ENCODE results near the gene PACSIN1. TPM values are rescaled to one million over a fixed set of nuclear protein-coding genes. Genes with fewer than 3 reads are reported as not detected.

The PACSIN1 gene
- total and polyA plus RNA-seq, 2 experiments from 2014 or later: 0.05 to 0.37 TPM

DNA sequence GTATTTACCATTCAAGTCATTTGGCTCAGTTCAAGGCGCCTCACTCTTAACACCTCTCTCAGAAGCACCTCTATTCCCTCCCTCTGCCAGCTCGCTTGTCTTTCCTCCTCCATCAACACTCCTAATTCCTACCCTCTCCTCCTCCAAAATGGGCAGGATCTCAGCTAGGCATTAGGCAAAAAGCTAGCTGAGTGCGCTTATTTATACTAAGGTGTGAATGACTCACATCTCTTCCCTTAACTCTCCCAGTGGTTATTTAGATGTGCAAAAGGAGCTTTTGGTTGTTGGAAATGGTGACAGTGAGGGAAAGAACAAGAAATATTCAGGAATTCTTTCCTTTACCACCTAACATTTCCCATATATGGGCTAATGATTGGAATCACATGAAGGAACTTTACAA, 29.1 kb downstream of the PACSIN1 start:
- H4K20me1 ChIP-seq (ENCODE audit: insufficient read depth, poor library complexity, severe bottlenecking): no peaks in the 10 kb centered on the region

GRCh38 chr6:34496103-34496685, 30.3 kb downstream of the PACSIN1 start:
- Histone ChIP-seq H3K27me3 (no peaks in the 10 kb centered on the region), H3K79me2 (no peaks in the 10 kb centered on the region), H3K9me3 (ENCODE audit: low read depth) (no peaks in the 10 kb centered on the region), H3K27ac (no peak overlapping the region), H2AFZ (no peak overlapping the region), H3K36me3 (replicated peaks; ENCODE audit: insufficient read depth, low read depth) (no peaks in the 10 kb centered on the region), H4K20me1 (ENCODE audit: insufficient read depth, poor library complexity, severe bottlenecking) (no peaks in the 10 kb centered on the region), H3K9me2 (replicated peaks; ENCODE audit: insufficient read depth) (no peaks in the 10 kb centered on the region), H3K4me1 (ENCODE audit: insufficient read depth) (peaks cover 2% of the 10 kb centered on the region), H3K4me3 (no peak overlapping the region), H3K4me2 (no peak overlapping the region)
- TF ChIP-seq CTCF (IDR thresholded peaks at IDR 0.05; ENCODE audit: poor library complexity) (no peak), EZH2phosphoT487 (IDR thresholded peaks at IDR 0.05; ENCODE audit: low read depth, severe bottlenecking, unreplicated experiment) (no peak), EZH2 (IDR thresholded peaks at IDR 0.05; ENCODE audit: borderline replicate concordance) (no peak)
- no peak for DNase-seq (ENCODE audit: low spot score)
- 68% methylated on average over 9 of the region's 9 CpGs for WGBS (ENCODE audit: low lambda C conversion rate, missing lambda C conversion rate)

More for the DNA sequence above, 29.1 kb downstream of the PACSIN1 start:
- 100% methylated on average over 3 of the region's 3 CpGs for WGBS (ENCODE audit: low lambda C conversion rate, missing lambda C conversion rate)
- DNase-seq (ENCODE audit: low spot score): no peak
- H3K9me3 ChIP-seq (ENCODE audit: low read depth): no peaks in the 10 kb centered on the region
- no peak for TF ChIP-seq EZH2 (IDR thresholded peaks at IDR 0.05; ENCODE audit: borderline replicate concordance)
- TF ChIP-seq CTCF (IDR thresholded peaks at IDR 0.05; ENCODE audit: poor library complexity): no peak
- TF ChIP-seq EZH2phosphoT487 (IDR thresholded peaks at IDR 0.05; ENCODE audit: low read depth, severe bottlenecking, unreplicated experiment): no peak
- H3K36me3 ChIP-seq (replicated peaks; ENCODE audit: insufficient read depth, low read depth): no peaks in the 10 kb centered on the region
- no peak overlapping the region for H3K27ac ChIP-seq
- H3K79me2 ChIP-seq: no peaks in the 10 kb centered on the region
- no peak overlapping the region for H2AFZ ChIP-seq
- peaks cover 3% of the 10 kb centered on the region for H3K4me1 ChIP-seq (ENCODE audit: insufficient read depth)
- H3K9me2 ChIP-seq (replicated peaks; ENCODE audit: insufficient read depth): no peaks in the 10 kb centered on the region
- H3K4me3 ChIP-seq: no peak overlapping the region
- H3K27me3 ChIP-seq: no peaks in the 10 kb centered on the region
- H3K4me2 ChIP-seq: no peak overlapping the region

DNA sequence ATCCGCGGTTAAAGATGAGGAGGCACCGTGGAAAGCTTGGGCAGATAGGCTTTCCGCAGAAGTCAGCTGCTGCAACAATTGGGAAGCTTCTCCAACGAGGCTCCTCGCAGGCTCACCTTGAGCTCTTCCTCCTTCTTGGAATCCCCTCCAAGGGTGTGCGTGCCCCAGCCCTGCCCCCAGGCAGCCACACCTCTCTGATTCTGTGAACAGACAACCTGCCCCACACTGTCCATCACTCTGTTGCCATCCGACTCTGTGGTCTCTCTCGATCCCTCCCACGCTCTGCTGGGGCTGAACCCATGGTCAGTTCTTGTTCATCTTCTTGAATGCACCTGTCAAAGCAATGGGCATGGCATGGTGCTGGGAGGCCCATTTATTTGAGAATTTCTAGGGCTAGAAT, 31.5 kb downstream of the PACSIN1 start:
- 93% methylated on average over 10 of the region's 10 CpGs for WGBS (ENCODE audit: low lambda C conversion rate, missing lambda C conversion rate)
- no peak overlapping the region for H3K4me3 ChIP-seq
- no peaks in the 10 kb centered on the region for H3K9me3 ChIP-seq (ENCODE audit: low read depth)
- H3K27ac ChIP-seq: no peak overlapping the region
- H3K36me3 ChIP-seq (replicated peaks; ENCODE audit: insufficient read depth, low read depth): no peaks in the 10 kb centered on the region
- DNase-seq (ENCODE audit: low spot score): no peak
- no peaks in the 10 kb centered on the region for H4K20me1 ChIP-seq (ENCODE audit: insufficient read depth, poor library complexity, severe bottlenecking)
- H3K79me2 ChIP-seq: no peaks in the 10 kb centered on the region
- no peaks in the 10 kb centered on the region for H3K27me3 ChIP-seq
- no peak overlapping the region for H2AFZ ChIP-seq
- no peak for TF ChIP-seq CTCF (IDR thresholded peaks at IDR 0.05; ENCODE audit: poor library complexity)
- no peak for TF ChIP-seq EZH2 (IDR thresholded peaks at IDR 0.05; ENCODE audit: borderline replicate concordance)
- TF ChIP-seq EZH2phosphoT487 (IDR thresholded peaks at IDR 0.05; ENCODE audit: low read depth, severe bottlenecking, unreplicated experiment): no peak
- no peak overlapping the region for H3K4me2 ChIP-seq
- no peaks in the 10 kb centered on the region for H3K9me2 ChIP-seq (replicated peaks; ENCODE audit: insufficient read depth)
- no peaks in the 10 kb centered on the region for H3K4me1 ChIP-seq (ENCODE audit: insufficient read depth)

Data from hepatocyte (in vitro differentiated cells).